AG10803 (cell line): ENCODE results near the gene RPLP2.

Experiments
- DNase-seq: peaks from one replicate; pipeline ENCODE4 v3.0.0; 2010; ENCODE audit warnings: low read depth
- H3K4me3 ChIP-seq: 2 replicates; pipeline ENCODE4 v1.5.1; 2011; ENCODE audit warnings: mild to moderate bottlenecking, low read length, control low read depth
- TF ChIP-seq, protein P1 (sequence below): conservative IDR thresholded peaks from 2 replicates; pipeline ENCODE4 v1.5.1; 2011; ENCODE audit warnings: mild to moderate bottlenecking, low read length, control low read depth, inconsistent platforms

The RPLP2 gene

DNA sequence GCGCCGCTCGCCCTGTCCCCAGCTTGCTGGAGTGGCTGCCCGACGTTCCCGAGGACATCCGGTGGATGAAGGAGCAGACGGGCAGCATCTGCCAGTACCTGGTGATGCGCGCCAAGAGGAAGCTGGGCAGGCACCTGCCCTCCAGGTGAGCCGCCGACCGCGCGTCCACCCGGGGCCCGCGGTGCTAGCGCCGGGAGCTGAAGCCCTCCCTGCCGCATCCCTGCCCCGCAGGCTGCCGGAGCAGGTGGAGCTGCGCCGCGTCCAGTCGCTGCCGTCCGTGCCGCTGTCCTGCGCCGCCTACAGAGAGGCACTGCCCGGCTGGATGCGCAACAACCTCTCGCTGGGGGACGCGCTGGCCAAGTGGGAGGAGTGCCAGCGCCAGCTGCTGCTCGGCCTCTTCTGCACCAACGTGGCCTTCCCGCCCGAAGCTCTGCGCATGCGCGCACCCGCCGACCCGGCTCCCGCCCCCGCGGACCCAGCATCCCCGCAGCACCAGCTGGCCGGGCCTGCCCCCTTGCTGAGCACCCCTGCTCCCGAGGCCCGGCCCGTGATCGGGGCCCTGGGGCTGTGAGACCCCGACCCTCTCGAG lies 14.6 kb downstream of the RPLP2 start:
- no peak overlapping the region for H3K4me3 ChIP-seq
- DNase-seq: no peak
- TF ChIP-seq, protein P1, sequence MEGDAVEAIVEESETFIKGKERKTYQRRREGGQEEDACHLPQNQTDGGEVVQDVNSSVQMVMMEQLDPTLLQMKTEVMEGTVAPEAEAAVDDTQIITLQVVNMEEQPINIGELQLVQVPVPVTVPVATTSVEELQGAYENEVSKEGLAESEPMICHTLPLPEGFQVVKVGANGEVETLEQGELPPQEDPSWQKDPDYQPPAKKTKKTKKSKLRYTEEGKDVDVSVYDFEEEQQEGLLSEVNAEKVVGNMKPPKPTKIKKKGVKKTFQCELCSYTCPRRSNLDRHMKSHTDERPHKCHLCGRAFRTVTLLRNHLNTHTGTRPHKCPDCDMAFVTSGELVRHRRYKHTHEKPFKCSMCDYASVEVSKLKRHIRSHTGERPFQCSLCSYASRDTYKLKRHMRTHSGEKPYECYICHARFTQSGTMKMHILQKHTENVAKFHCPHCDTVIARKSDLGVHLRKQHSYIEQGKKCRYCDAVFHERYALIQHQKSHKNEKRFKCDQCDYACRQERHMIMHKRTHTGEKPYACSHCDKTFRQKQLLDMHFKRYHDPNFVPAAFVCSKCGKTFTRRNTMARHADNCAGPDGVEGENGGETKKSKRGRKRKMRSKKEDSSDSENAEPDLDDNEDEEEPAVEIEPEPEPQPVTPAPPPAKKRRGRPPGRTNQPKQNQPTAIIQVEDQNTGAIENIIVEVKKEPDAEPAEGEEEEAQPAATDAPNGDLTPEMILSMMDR: no peak

GRCh38 chr11:824942-825341 lies 15.2 kb downstream of the RPLP2 start:
- DNase-seq: no peak
- TF ChIP-seq, protein P1: no peak
- no peak overlapping the region for H3K4me3 ChIP-seq

DNA sequence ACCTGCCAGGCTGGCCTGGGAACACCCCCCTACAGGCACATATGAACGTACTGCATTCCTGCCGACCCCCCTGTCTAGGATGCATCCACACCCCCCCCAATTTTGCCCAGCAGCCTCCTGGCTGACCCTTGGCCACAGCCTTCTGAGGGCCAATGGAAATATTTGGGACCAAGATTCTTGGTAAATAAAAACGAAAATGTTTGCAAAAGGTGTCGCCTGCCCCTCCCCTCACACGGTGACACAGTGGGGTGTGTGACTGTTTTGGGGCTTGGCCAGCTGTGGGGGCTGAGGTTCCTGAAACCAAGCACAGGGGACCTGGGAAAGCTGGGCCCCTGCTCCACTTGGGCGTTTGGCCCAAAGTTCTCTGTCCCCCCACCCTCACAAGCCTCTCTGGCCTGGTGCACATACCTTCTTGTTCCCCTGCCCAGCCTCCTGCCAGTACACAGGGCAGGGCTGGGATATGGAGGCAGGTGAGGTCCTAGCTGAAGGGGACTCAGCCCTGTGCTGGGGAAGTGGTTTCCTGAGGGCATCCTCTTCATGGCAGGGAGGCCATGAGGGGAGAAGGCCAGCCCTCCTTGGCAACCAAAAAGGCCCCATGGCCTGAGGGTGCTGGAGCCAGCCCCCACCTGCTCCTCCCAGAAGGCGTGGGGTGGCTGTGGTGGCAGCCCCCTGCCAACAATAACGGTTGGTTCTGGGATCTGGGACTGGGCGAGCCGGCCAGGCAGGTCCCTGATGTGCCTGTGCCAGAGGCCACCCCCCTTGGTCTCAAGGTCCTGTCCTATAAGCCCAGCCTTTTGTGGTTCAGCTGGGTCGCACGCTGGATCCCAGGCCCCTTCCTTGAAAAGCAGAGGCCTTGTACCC lies 15.8 kb downstream of the RPLP2 start:
- no peak for DNase-seq
- TF ChIP-seq, protein P1: no peak
- no peak overlapping the region for H3K4me3 ChIP-seq

DNA sequence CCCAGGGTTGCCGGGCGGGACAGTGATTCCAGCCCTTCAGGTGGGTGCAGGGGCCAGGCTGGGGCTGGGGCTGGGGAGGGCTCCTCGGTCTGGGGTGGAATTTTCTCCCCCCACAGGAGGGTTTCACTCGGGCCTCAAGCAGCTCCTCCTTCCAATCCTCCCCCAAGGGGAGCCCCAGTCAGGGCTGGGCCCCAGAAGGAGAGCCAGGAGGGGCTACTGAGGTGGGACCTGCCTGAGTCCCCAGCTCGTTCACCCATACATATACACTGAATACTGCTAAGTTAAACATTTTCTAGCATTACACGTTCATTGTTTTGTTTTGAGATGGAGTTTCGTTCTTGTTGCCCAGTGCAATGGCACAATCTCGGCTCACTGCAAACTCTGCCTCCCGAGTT lies 16.5 kb downstream of the RPLP2 start:
- no peak overlapping the region for H3K4me3 ChIP-seq
- no peak for DNase-seq
- TF ChIP-seq, protein P1: no peak

DNA sequence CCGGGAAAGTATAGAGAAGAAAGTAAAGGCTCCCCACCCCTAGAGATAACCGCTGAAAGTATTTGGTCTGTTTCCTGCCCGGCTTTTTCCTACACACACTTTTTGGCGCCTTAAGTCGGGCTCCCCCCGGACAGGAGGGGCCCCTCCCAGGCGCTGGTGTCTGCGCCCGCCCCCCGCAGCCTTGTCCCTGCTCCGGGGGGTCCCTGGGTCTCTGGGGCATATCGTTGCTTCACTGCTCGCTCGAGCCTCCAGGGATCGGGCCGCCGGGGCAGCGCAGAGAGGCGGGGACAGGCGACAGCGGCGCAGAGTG lies 17.0 kb downstream of the RPLP2 start:
- no peak overlapping the region for H3K4me3 ChIP-seq
- DNase-seq: no peak
- TF ChIP-seq, protein P1: no peak

DNA sequence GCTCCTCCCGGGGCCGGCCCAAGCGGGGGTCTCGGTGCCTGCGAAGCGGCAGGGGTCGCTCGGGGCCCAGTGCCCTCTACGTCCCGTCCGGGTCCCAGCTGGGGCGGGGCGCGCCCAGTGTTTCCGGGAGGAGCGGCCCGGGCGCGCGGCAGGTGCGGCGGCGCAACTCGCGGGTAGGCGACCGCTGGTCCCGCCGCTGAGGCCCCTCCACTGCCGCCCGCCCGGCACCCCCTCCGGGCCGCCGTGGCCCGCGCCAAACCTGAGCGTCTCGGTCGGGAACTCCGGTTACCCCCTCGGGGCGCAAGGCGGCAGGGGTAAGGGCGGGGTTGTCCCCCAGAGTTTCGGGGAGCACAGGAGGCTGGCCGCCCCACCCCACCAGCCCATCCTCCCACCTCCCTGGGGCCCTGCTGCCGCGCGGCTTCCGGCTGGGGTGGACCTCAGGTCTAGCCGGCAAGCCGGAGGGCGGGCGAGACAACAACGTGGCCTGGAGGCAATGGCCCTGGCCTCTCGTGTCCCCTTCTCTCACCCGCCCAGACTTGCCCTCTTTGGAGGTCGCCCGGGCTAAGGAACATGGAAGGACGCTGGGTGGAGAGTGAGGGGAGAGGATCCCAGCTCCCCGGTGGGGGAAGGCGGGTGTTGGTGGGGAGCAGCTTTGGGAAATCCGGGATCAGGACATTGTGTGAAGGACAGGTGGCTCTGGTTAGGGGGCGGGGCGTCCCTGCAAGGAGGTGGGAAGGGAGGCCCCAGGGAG lies 17.6 kb downstream of the RPLP2 start:
- no peak for DNase-seq
- no peak overlapping the region for H3K4me3 ChIP-seq

More for the DNA sequence above, 17.6 kb downstream of the RPLP2 start:
- TF ChIP-seq, protein P1: no peak
